ENCODE data around the gene AMTN.

Gene AMTN

GRCh38 chr4:70570796-70571195 lies 52.4 kb downstream of the AMTN start:
- DNase-seq: no peak

- no peak for DNase-seq
Observed at GRCh38 chr4:70571772-70572171, 53.4 kb downstream of the AMTN start.

- DNase-seq: no peak
Observed at GRCh38 chr4:70575964-70576363, 57.6 kb downstream of the AMTN start.

GRCh38 chr4:70577220-70577927 lies 59.0 kb downstream of the AMTN start:
- no peak for DNase-seq

GRCh38 chr4:70581980-70582379 lies 63.6 kb downstream of the AMTN start:
- no peak for DNase-seq
